NCI-H1105 (cell line): Measurements from ENCODE around the gene PPIC.
"Not testable (repeated sequence)": the region's sequence is repeated elsewhere in the genome, so short reads cannot be mapped to it uniquely, and the experiment has no call there.

Experiments used
- DNase-seq: peaks from one replicate; lab custom pipeline; 2025; lab: John Stamatoyannopoulos, UW

The PPIC gene

DNA sequence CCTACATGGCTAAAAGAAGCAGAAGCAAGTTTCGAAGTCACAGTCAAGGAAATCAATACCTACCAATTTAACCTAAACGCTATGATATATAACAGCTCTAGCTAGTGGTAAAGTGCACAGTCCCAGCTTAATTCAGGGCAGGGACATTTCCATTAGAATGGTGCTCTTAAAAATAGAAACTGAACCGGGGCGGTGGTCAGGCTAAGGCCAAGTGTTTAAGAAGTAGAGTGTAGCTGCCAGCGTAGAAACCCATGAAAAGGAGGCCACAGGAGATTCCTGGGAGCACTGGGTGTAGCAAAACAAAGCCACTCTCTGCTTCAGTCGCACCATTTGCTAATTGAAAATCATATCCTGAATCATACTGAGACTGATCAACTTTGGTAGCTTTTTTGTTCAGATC lies 28.8 kb downstream of the PPIC start:
- DNase-seq = no peak

DNA sequence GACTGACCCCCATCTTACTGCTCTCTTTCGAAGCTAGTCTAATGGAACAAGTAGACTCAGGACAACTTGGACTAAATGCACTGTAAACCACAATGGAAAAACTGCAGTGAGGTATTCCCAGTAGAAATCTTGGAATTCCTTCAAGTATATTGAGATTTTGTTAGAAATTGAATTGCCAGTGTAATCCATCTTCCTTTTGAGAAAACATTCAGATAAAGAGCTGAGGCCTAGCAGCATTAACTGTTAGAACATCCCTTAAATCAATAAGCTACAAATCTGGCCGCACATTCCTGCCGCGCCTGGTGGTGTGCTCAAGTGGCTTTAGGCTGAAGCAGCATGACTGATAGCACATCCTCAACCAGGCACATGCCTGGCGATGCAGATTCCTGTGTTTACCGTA lies 29.3 kb downstream of the PPIC start:
- DNase-seq = no peak

DNA sequence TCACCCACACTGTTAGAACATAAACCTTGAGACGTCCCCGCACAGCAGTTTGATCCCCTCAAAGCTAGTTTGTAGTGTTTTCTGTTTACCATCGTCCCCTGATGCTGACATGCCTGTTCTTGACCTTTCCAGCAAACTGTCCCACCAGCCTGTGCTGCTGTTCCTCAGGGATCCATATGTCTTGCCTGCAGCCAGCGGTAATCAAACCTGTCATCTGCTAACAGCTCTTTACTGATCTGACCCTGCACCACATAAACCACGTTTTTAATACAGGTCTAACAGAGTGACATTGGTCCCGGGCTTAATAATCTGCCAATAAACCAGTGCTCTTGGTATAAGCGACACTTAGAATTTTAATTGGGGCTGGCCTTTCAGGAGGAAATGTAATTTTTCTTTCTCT lies 34.7 kb downstream of the PPIC start:
- no peak for DNase-seq

- peak; percentile 15 for DNase-seq
Observed at GRCh38 chr5:123000731-123001130, 35.8 kb downstream of the PPIC start.

GRCh38 chr5:122999947-123000563 lies 36.5 kb downstream of the PPIC start:
- DNase-seq = no peak

DNA sequence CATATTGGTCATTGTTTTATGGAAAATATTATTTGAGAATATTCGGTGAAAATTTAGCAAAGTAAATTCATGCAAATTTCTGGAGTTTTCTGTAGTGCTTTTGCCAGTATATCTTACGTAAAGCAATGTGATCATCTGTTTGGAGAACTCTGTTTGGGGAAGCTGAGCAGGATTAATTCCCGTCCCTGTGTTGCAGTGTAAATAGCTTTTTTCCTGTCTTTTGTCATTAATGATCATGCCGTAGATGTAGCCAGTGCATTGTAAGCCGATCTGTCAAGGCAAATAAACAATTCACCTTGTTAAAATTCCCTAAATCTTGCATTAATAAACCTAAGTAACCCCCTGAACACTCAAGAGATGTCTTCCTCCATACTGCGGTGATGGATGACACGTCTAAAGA lies 39.2 kb downstream of the PPIC start:
- no peak for DNase-seq

DNA sequence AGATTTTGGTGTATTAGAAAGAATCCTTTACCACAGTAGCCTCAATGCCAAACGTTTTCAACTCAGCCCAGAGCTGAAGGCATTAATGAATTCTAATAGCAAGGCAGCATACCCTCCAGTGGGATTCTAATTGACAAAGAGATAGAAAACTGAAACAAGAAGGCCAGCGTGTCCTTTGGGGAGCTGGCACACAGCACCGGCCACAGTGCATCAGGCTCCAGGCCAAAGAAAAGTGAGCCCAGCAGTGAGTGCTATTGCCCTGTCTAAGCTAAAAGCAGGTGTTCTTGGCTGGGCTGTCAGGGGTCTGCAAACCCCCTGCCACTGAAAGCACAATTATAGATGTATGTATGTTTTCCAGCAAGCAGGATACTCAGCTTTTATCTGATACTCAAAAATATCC lies 40.4 kb downstream of the PPIC start:
- DNase-seq = no peak

GRCh38 chr5:122985954-122986721 lies 50.4 kb downstream of the PPIC start:
- no peak for DNase-seq

DNA sequence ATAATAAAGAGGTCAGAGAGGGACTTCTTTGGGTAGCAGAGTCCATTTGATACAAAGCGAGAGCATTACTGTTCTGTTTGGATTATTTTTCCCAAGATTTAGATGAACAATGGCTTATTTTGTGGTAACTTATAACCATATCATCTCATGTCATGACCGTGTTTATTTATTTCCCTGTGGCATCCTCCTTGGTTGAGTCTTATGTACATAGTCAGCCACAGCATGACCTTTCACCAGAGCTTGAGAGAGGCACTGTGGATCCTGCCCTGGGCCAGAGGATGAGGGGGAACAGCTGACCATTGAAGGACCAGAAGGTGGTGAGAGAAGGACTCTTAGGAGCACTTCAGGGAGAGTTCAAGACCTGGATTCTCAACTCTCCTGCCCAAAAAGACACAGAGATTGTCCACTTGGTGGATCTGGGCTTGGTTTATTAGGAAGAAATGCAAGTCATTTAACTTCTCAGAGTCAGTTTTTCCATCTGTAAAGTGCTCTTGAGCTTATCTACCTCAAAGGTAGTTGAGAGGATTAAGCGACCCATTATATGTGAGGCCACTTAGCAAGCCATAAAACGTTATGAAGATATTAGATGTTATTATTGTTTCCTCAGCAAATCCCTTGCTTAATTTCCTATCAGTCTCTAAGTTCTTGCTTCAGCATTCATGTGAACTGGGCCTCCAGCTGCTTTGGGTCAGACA lies 51.4 kb downstream of the PPIC start:
- no peak for DNase-seq

GRCh38 chr5:122984425-122984824 lies 52.1 kb downstream of the PPIC start:
- no peak for DNase-seq

- DNase-seq = no peak
Observed at GRCh38 chr5:122982376-122982775, 54.1 kb downstream of the PPIC start.

- no peak for DNase-seq
Observed at GRCh38 chr5:122981846-122982245, 54.7 kb downstream of the PPIC start.

DNA sequence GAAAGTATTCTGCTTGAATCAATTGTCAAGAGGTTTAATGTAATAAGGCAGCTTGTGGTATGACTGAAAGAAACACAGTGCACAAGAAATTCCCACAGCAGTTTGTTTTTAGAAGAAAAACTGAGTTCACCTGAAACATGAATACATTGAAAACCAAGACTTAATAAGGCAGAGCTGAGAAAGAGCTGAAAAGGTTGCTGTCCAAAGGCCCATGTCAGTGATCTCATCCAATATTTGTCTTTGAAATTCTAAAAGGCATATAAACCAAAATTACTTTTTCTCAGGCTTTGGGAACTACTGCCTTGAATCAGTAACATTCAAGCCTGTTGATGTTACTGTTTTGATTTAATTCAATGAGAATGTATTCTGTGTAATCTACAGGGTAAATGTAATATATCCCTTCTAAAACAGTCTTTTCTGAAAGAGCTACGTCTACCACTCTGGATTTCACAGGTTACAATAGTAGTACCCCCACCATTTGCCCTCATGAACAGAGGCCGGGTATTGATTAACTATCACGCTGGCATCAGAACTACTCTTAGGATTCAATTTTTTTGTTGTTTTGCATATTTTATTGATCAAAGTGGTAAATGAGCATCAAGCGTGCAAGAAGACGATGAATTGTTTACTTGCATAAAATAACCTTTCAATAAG lies 57.8 kb downstream of the PPIC start:
- no peak for DNase-seq

GRCh38 chr5:122978068-122978467 lies 58.5 kb downstream of the PPIC start:
- DNase-seq = no peak

- DNase-seq = no peak
Observed at GRCh38 chr5:122977319-122977718, 59.2 kb downstream of the PPIC start.

DNA sequence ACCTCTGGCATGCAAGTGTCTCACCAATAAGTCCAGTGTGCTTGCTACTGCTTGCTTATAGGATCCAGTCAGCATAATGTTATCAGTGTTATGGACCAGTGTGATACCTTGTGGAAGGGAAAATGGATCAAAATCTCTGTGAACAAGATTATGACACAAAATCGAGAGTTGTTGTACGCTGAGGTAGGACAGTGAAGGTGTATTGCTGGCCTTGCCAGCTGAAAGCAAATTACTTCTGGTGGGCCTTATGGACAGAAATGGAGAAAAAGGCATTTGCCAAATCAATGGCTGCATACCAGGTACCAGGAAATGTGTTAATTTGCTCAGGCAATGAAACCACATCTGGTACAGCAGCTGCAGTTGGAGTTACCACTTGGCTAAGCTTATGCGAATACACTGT lies 62.3 kb downstream of the PPIC start:
- not testable (repeated sequence) for DNase-seq

- not testable (repeated sequence) for DNase-seq
Observed at GRCh38 chr5:122973759-122974158, 62.8 kb downstream of the PPIC start.
